ENCODE results near the gene TOMM7. TPM values are rescaled to one million over a fixed set of nuclear protein-coding genes. Genes with fewer than 3 reads are reported as not detected.
"Not testable (repeated sequence)": the region's sequence is repeated elsewhere in the genome, so short reads cannot be mapped to it uniquely, and the experiment has no call there.

TOMM7 gene
- total RNA-seq, 2 donors from 2014 or later, result 270 to 281 TPM

DNA sequence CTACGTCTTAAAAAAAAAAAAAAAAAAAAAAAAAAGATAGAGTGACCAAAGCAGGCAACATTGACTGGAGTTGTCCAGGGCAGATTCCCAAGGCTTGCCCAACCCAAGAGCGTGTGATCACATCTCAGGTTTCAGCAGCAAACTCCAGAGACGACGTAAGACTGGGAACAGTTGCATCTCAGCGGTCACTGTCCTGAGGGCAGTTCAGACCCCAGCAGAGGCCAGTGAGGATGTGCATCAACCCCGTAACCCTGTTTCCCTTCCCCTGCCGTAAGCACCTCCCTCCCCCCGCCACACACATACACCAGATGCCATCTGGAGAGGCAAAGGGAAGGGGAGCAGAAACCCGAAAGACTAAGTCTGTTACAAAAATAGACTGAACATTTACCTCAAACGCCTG lies 19.3 kb upstream of the TOMM7 start:
- Mint-ChIP-seq H3K36me3 (no peaks in the 10 kb centered on the region), H3K9me3 (no peaks in the 10 kb centered on the region), H3K27ac (no peak overlapping the region)
- DNase-seq (ENCODE audit: low spot score in 2 of 2), result no peak
- no peak for ATAC-seq

DNA sequence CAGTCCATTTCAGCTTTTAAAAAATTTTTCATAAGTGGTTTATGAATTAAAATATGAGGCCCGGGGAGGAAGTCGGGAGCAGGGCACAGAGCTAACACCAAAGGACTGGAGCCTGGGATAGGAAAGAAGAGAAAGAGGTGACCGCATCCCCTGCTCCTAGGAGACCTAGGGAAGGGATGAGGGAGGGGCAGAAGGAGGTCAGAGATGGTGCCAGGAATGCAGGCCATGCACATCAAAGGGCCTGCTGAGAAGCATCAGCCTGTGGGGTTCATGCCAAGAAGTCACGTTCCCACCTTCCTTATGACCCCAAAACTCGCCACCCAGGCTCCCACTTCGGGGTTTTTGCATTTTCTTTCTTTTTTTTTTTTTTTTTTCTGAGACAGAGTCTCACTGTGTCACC lies 14.7 kb upstream of the TOMM7 start:
- DNase-seq (ENCODE audit: low spot score in 2 of 2) (no peak), ATAC-seq (no peak)
- no peaks in the 10 kb centered on the region for H3K36me3 Mint-ChIP-seq
- no peaks in the 10 kb centered on the region for H3K9me3 Mint-ChIP-seq
- H3K27ac Mint-ChIP-seq, result no peak overlapping the region

DNA sequence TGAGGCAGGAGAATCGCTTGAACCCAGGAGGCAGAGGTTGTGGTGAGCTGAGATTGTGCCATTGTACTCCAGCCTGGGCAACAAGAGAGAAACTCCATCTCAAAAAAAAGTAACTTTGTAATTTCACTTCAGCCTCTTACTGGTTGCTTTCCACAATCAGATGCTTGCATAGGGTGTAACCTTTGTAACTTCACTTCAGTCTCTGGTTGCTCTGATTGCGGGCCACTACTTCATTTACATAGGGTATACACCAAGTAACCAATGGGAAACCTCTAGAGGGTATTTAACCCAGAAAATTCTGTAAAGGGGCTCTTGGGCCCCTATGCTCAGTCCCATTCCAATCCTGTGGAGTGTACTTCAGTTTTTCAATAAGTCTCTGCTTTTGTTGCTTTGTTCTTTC lies 13.9 kb upstream of the TOMM7 start:
- H3K9me3 Mint-ChIP-seq; ATAC-seq; H3K27ac Mint-ChIP-seq; H3K36me3 Mint-ChIP-seq; DNase-seq (ENCODE audit: low spot score in 2 of 2): not testable (repeated sequence)

DNA sequence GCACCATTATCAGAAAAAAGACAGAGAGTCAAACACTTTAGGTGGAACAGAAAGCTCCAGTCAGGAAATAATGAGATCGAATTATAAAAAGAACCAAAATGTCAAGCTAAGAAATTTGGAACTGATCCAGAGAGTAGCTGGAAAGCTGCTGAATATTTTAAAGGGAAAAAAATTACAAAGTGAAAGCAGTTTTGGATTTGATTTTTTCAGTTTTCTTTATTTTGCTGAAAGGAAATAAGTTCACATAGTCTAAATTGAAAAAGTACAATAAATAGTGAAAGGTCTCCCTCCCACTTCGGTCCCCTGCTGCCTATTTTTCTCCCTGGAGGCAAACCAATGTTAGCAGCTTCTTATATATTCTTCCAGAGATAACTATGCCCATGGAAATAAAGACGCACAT lies 11.3 kb upstream of the TOMM7 start:
- H3K27ac Mint-ChIP-seq, result no peak overlapping the region
- DNase-seq (ENCODE audit: low spot score in 2 of 2), result no peak

GRCh38 chr7:22833113-22833855 lies 10.6 kb upstream of the TOMM7 start:
- no peak overlapping the region for H3K27ac Mint-ChIP-seq
- H3K9me3 Mint-ChIP-seq, result no peaks in the 10 kb centered on the region
- no peaks in the 10 kb centered on the region for H3K36me3 Mint-ChIP-seq
- no peak for ATAC-seq
- DNase-seq (ENCODE audit: low spot score in 2 of 2), result no peak

More for the DNA sequence above, 11.3 kb upstream of the TOMM7 start:
- no peaks in the 10 kb centered on the region for H3K36me3 Mint-ChIP-seq
- H3K9me3 Mint-ChIP-seq, result no peaks in the 10 kb centered on the region
- ATAC-seq, result no peak

DNA sequence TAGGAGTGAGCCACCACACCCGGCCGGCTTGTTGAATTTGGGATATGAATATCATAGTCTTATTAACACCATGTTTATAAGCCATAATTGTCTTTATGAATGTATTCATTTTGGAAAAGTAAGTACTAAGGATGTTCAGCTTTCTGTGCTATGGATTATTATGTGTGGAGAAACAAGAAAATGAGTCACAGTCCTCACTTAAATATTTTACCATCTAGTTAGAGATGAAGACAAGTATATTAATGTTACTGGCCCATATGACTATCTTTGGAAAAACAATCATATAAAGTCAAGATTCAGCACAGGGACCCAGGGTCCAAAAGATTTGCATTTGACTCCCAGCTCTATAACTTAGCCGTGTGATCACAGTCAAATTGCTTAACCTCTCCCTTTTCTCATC lies 9.8 kb upstream of the TOMM7 start:
- H3K36me3 Mint-ChIP-seq, result no peaks in the 10 kb centered on the region
- no peak for ATAC-seq
- no peaks in the 10 kb centered on the region for H3K9me3 Mint-ChIP-seq
- H3K27ac Mint-ChIP-seq, result no peak overlapping the region
- DNase-seq (ENCODE audit: low spot score in 2 of 2), result no peak

DNA sequence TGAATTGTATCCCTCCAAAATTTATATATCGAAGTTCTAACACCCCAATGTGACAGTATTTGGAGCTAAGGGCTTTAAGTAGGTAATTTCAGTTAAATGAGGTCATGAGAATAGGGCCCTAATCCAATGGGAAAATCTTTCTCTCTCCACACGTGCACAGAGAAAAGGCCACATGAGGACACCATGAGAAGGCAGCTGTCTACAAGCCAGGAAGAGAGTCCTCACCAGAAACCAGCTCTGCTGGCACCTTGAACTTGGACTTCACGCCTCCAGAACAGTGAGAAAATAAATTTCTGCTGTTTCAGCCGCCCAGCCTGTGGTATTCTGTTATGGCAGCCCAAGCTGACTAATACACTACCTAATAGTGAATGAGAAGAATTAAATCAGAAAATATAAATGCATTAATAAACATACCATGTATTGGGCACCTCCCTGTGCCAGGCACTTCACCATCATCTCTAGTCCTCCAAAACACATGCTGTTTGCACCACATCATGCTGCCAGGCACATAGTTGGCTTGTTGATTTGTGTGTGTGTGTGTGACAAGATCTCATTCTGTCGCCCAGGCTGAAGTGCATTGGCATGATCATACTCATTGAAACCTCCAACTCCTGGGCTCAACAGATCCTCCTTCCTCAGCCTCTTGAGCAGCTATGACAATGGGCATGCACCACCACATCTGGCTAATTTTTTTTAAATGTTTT lies 9.1 kb upstream of the TOMM7 start:
- H3K27ac Mint-ChIP-seq, result no peak overlapping the region
- ATAC-seq, result no peak
- no peaks in the 10 kb centered on the region for H3K36me3 Mint-ChIP-seq
- DNase-seq (ENCODE audit: low spot score in 2 of 2), result no peak
- H3K9me3 Mint-ChIP-seq, result no peaks in the 10 kb centered on the region

GRCh38 chr7:22827563-22827962 lies 4.9 kb upstream of the TOMM7 start:
- ATAC-seq (no peak), DNase-seq (ENCODE audit: low spot score in 2 of 2) (no peak)
- H3K27ac Mint-ChIP-seq, result no peak overlapping the region
- H3K9me3 Mint-ChIP-seq, result peaks cover 0 to 3% of the 10 kb centered on the region in 2 donors
- peaks cover 2 to 11% of the 10 kb centered on the region in 2 donors for H3K36me3 Mint-ChIP-seq

- peaks cover 0 to 3% of the 10 kb centered on the region in 2 donors for H3K9me3 Mint-ChIP-seq
- H3K27ac Mint-ChIP-seq, result no peak overlapping the region
- peaks cover 8 to 17% of the 10 kb centered on the region in 2 donors for H3K36me3 Mint-ChIP-seq
- DNase-seq (ENCODE audit: low spot score in 2 of 2) (no peak), ATAC-seq (no peak)
Observed at GRCh38 chr7:22826593-22826992, 3.9 kb upstream of the TOMM7 start.

- ATAC-seq, result no peak
- no peak overlapping the region for H3K27ac Mint-ChIP-seq
- H3K36me3 Mint-ChIP-seq, result peaks cover 8 to 22% of the 10 kb centered on the region in 2 donors
- H3K9me3 Mint-ChIP-seq, result peaks cover 0 to 3% of the 10 kb centered on the region in 2 donors
- no peak for DNase-seq (ENCODE audit: low spot score in 2 of 2)
Observed at GRCh38 chr7:22824760-22825159, 2.1 kb upstream of the TOMM7 start.

DNA sequence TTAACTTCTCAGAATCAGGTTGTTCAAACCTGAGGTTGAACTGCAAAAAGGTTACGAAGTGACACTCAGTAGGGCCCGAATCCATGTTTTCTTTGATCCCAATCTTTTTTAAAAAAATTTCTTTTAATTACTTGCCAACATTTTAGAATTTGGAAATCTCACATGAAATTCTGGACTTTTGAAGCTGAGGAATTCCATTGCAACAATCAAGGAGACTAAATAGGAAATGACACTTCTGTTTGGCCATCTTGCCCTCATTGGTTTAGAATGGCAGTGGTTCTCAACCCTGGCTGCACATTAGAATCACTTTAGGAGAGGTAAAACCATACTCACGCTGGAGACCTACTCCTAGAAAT lies 471 bp upstream of the TOMM7 start:
- Mint-ChIP-seq H3K27ac (peak overlapping the region; percentile 50 to 98), H3K9me3 (peaks cover 0 to 3% of the 10 kb centered on the region in 2 donors), H3K36me3 (peaks cover 8 to 22% of the 10 kb centered on the region in 2 donors)
- DNase-seq (ENCODE audit: low spot score in 2 of 2) (no peak), ATAC-seq (peak in 1 of 2 donors; percentile 10)

DNA sequence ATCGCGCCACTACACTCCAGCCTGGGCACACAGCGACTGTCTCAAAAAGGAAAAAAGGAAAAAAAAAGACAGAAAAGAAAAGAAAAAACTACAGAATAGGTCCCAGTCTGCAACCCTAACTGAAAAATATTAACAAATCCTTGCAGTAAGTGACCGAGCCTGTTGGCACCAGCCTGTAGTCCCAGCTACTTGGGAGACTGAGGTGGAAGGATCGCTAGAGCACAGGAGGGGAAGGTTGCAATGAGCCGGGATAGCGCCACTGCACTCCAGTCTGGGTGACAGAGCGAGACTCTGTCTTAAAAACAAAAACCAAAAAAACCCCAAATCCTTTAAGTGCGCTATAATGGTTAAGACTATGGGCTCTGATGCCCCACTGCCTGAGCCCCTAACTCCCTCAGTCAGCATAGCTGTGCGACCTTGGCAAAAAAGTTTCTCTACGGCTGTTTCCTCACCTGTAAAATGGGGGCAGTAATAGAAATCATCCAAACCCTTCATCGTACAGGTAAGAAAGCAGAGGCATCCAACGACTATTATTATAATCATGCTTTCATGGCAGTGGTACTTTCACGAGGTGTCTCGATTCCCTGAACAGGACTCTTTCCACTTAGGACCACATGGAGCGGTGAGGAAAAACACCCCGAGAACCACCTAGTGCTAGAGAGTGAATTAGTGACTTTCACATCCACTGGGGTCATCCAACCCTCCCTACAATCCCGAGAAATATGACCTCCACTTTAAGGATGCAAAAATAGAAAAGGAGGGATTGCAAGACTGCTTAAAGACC lies 755 bp downstream of the TOMM7 start:
- H3K36me3 Mint-ChIP-seq, result peaks cover 8 to 22% of the 10 kb centered on the region in 2 donors
- H3K9me3 Mint-ChIP-seq, result peaks cover 0 to 3% of the 10 kb centered on the region in 2 donors
- peak overlapping the region; percentile 98 to 99 for H3K27ac Mint-ChIP-seq
- ATAC-seq (peak in 1 of 2 donors; percentile 21), DNase-seq (ENCODE audit: low spot score in 2 of 2) (no peak)

GRCh38 chr7:22819476-22819875 lies 3.2 kb downstream of the TOMM7 start:
- Mint-ChIP-seq H3K9me3 (peaks cover 0 to 3% of the 10 kb centered on the region in 2 donors), H3K27ac (peak overlapping the region in 1 of 2 donors; percentile 61), H3K36me3 (peaks cover 8 to 22% of the 10 kb centered on the region in 2 donors)
- ATAC-seq (no peak), DNase-seq (ENCODE audit: low spot score in 2 of 2) (no peak)

- Mint-ChIP-seq H3K9me3 (no peaks in the 10 kb centered on the region), H3K27ac (peak overlapping the region in 1 of 2 donors; percentile 74), H3K36me3 (no peaks in the 10 kb centered on the region)
- ATAC-seq (no peak), DNase-seq (ENCODE audit: low spot score in 2 of 2) (no peak)
Observed at GRCh38 chr7:22814261-22815208, 8.1 kb downstream of the TOMM7 start.

DNA sequence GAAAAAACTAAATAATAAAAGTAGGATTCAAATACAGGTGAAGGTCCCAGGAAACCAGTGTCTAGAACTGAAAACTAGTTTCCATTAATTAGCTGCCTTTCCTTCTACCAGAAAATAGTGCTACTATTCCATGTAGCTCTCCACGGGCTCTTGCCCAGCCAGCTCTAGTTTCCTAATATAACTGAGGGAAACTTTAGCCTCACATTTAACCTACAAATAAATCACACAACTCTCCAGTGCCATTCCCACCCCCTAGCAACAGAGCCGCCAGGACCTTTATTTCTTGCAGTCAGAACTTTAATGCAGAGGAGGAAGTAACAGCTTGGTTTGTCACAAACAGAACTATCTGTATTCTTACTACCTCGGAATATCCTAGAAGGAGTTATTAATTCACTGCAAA lies 10.3 kb downstream of the TOMM7 start:
- no peaks in the 10 kb centered on the region for H3K9me3 Mint-ChIP-seq
- ATAC-seq (no peak), DNase-seq (ENCODE audit: low spot score in 2 of 2) (no peak)
- H3K36me3 Mint-ChIP-seq, result no peaks in the 10 kb centered on the region
- no peak overlapping the region for H3K27ac Mint-ChIP-seq

GRCh38 chr7:22811746-22812280 lies 10.8 kb downstream of the TOMM7 start:
- Mint-ChIP-seq H3K9me3 (no peaks in the 10 kb centered on the region), H3K36me3 (no peaks in the 10 kb centered on the region), H3K27ac (no peak overlapping the region)
- DNase-seq (ENCODE audit: low spot score in 2 of 2), result no peak
- no peak for ATAC-seq
